ENCODE results near the gene COQ4. TPM values are rescaled to one million over a fixed set of nuclear protein-coding genes. Genes with fewer than 3 reads are reported as not detected.

Gene COQ4
- total RNA-seq, 1 donor from 2014 or later, result 17.2 TPM

- Histone ChIP-seq H3K36me3 (ENCODE audit: control insufficient read depth in 3 of 3, insufficient read depth in 3 of 3, low read length in 3 of 3) (peaks cover 6 to 8% (median 6%) of the 10 kb centered on the region in 3 donors), H3K27me3 (ENCODE audit: control insufficient read depth in 3 of 3, insufficient read depth in 3 of 3, low read length in 3 of 3) (no peaks in the 10 kb centered on the region), H3K4me3 (ENCODE audit: low read length in 3 of 3) (no peak overlapping the region), H3K4me1 (ENCODE audit: control insufficient read depth in 3 of 3, insufficient read depth in 3 of 3, low read length in 3 of 3) (no peaks in the 10 kb centered on the region), H3K9me3 (ENCODE audit: control insufficient read depth in 3 of 3, low read length in 3 of 3) (no peaks in the 10 kb centered on the region), H3K9ac (ENCODE audit: low read depth in 1 of 3, low read length in 3 of 3) (no peak overlapping the region), H3K27ac (ENCODE audit: low read depth, low read length) (no peak overlapping the region)
Measured at GRCh38 chr9:128304136-128304970, 18.3 kb upstream of the COQ4 start.

DNA sequence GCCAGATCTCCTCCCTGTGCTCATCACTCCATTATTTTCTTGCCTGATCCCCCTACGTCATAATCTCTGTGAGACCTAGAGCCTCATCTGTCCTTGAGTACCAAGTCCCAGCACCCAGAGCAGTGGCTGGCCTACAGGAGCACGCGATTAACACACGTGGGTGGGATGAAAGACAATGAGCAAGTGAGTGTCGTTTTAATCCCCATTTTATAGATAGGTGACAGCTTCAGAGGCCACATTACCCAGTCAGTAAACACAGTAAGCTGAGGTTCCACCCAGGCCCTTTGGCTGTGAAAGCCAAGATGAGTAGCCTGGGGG lies 17.7 kb upstream of the COQ4 start:
- H3K9ac ChIP-seq (ENCODE audit: low read depth in 1 of 3, low read length in 3 of 3), result no peak overlapping the region
- no peaks in the 10 kb centered on the region for H3K27me3 ChIP-seq (ENCODE audit: control insufficient read depth in 3 of 3, insufficient read depth in 3 of 3, low read length in 3 of 3)
- H3K4me1 ChIP-seq (ENCODE audit: control insufficient read depth in 3 of 3, insufficient read depth in 3 of 3, low read length in 3 of 3), result peaks cover 0 to 4% (median 4%) of the 10 kb centered on the region in 3 donors
- no peak overlapping the region for H3K4me3 ChIP-seq (ENCODE audit: low read length in 3 of 3)
- peaks cover 12 to 14% (median 12%) of the 10 kb centered on the region in 3 donors for H3K36me3 ChIP-seq (ENCODE audit: control insufficient read depth in 3 of 3, insufficient read depth in 3 of 3, low read length in 3 of 3)
- H3K27ac ChIP-seq (ENCODE audit: low read depth, low read length), result no peak overlapping the region
- no peaks in the 10 kb centered on the region for H3K9me3 ChIP-seq (ENCODE audit: control insufficient read depth in 3 of 3, low read length in 3 of 3)

GRCh38 chr9:128309551-128309950 lies 13.1 kb upstream of the COQ4 start:
- H3K36me3 ChIP-seq (ENCODE audit: control insufficient read depth in 3 of 3, insufficient read depth in 3 of 3, low read length in 3 of 3), result peaks cover 28 to 37% (median 31%) of the 10 kb centered on the region in 3 donors
- H3K4me3 ChIP-seq (ENCODE audit: low read length in 3 of 3), result no peak overlapping the region
- peak overlapping the region in 2 of 3 donors; percentile 33 to 40 for H3K9ac ChIP-seq (ENCODE audit: low read depth in 1 of 3, low read length in 3 of 3)
- peaks cover 4 to 15% (median 15%) of the 10 kb centered on the region in 3 donors for H3K4me1 ChIP-seq (ENCODE audit: control insufficient read depth in 3 of 3, insufficient read depth in 3 of 3, low read length in 3 of 3)
- no peak overlapping the region for H3K27ac ChIP-seq (ENCODE audit: low read depth, low read length)
- H3K9me3 ChIP-seq (ENCODE audit: control insufficient read depth in 3 of 3, low read length in 3 of 3), result no peaks in the 10 kb centered on the region
- H3K27me3 ChIP-seq (ENCODE audit: control insufficient read depth in 3 of 3, insufficient read depth in 3 of 3, low read length in 3 of 3), result no peaks in the 10 kb centered on the region

- Histone ChIP-seq H3K4me3 (ENCODE audit: low read length in 3 of 3) (no peak overlapping the region), H3K36me3 (ENCODE audit: control insufficient read depth in 3 of 3, insufficient read depth in 3 of 3, low read length in 3 of 3) (peaks cover 36 to 43% (median 39%) of the 10 kb centered on the region in 3 donors), H3K9me3 (ENCODE audit: control insufficient read depth in 3 of 3, low read length in 3 of 3) (no peaks in the 10 kb centered on the region), H3K4me1 (ENCODE audit: control insufficient read depth in 3 of 3, insufficient read depth in 3 of 3, low read length in 3 of 3) (peaks cover 4 to 15% (median 15%) of the 10 kb centered on the region in 3 donors), H3K9ac (ENCODE audit: low read depth in 1 of 3, low read length in 3 of 3) (peak overlapping the region in 2 of 3 donors; percentile 33 to 55), H3K27ac (ENCODE audit: low read depth, low read length) (peak overlapping the region; percentile 75), H3K27me3 (ENCODE audit: control insufficient read depth in 3 of 3, insufficient read depth in 3 of 3, low read length in 3 of 3) (no peaks in the 10 kb centered on the region)
Measured at GRCh38 chr9:128310461-128310860, 12.2 kb upstream of the COQ4 start.

GRCh38 chr9:128314697-128315096 lies 7.9 kb upstream of the COQ4 start:
- peaks cover 40 to 56% (median 52%) of the 10 kb centered on the region in 3 donors for H3K36me3 ChIP-seq (ENCODE audit: control insufficient read depth in 3 of 3, insufficient read depth in 3 of 3, low read length in 3 of 3)
- H3K27me3 ChIP-seq (ENCODE audit: control insufficient read depth in 3 of 3, insufficient read depth in 3 of 3, low read length in 3 of 3), result no peaks in the 10 kb centered on the region
- no peak overlapping the region for H3K27ac ChIP-seq (ENCODE audit: low read depth, low read length)
- H3K9me3 ChIP-seq (ENCODE audit: control insufficient read depth in 3 of 3, low read length in 3 of 3), result no peaks in the 10 kb centered on the region
- H3K9ac ChIP-seq (ENCODE audit: low read depth in 1 of 3, low read length in 3 of 3), result no peak overlapping the region
- peaks cover 4 to 14% (median 13%) of the 10 kb centered on the region in 3 donors for H3K4me1 ChIP-seq (ENCODE audit: control insufficient read depth in 3 of 3, insufficient read depth in 3 of 3, low read length in 3 of 3)
- no peak overlapping the region for H3K4me3 ChIP-seq (ENCODE audit: low read length in 3 of 3)

- H3K4me3 ChIP-seq (ENCODE audit: low read length in 3 of 3), result no peak overlapping the region
- H3K36me3 ChIP-seq (ENCODE audit: control insufficient read depth in 3 of 3, insufficient read depth in 3 of 3, low read length in 3 of 3), result peaks cover 30 to 41% (median 41%) of the 10 kb centered on the region in 3 donors
- H3K27me3 ChIP-seq (ENCODE audit: control insufficient read depth in 3 of 3, insufficient read depth in 3 of 3, low read length in 3 of 3), result no peaks in the 10 kb centered on the region
- H3K9ac ChIP-seq (ENCODE audit: low read depth in 1 of 3, low read length in 3 of 3), result no peak overlapping the region
- no peak overlapping the region for H3K27ac ChIP-seq (ENCODE audit: low read depth, low read length)
- peaks cover 4 to 5% (median 4%) of the 10 kb centered on the region in 3 donors for H3K4me1 ChIP-seq (ENCODE audit: control insufficient read depth in 3 of 3, insufficient read depth in 3 of 3, low read length in 3 of 3)
- H3K9me3 ChIP-seq (ENCODE audit: control insufficient read depth in 3 of 3, low read length in 3 of 3), result no peaks in the 10 kb centered on the region
Measured at GRCh38 chr9:128316421-128316820, 6.2 kb upstream of the COQ4 start.

GRCh38 chr9:128317629-128318028 lies 5.0 kb upstream of the COQ4 start:
- Histone ChIP-seq H3K9ac (ENCODE audit: low read depth in 1 of 3, low read length in 3 of 3) (no peak overlapping the region), H3K27me3 (ENCODE audit: control insufficient read depth in 3 of 3, insufficient read depth in 3 of 3, low read length in 3 of 3) (no peaks in the 10 kb centered on the region), H3K27ac (ENCODE audit: low read depth, low read length) (no peak overlapping the region), H3K36me3 (ENCODE audit: control insufficient read depth in 3 of 3, insufficient read depth in 3 of 3, low read length in 3 of 3) (peaks cover 31 to 41% (median 40%) of the 10 kb centered on the region in 3 donors), H3K9me3 (ENCODE audit: control insufficient read depth in 3 of 3, low read length in 3 of 3) (no peaks in the 10 kb centered on the region), H3K4me1 (ENCODE audit: control insufficient read depth in 3 of 3, insufficient read depth in 3 of 3, low read length in 3 of 3) (peaks cover 8 to 11% (median 10%) of the 10 kb centered on the region in 3 donors), H3K4me3 (ENCODE audit: low read length in 3 of 3) (no peak overlapping the region)

DNA sequence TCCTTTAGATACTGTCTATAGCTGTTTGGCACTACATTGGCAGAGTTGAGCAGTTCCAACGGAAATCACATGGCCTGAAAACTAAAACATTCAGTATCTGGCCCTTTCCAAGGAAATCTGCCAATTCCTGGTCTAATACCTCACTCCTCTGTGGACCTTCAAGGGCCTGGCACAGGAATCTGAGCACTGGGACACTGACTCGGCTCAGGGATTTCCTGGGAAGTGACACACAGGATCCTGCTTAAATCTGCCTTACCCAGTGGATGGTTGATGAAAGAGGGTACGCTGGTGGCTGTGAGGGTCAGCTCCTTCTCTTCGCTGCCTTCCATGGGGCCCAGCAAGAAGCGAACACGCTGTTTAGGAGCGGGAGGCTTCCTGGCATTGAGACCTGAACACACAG lies 1.3 kb upstream of the COQ4 start:
- Histone ChIP-seq H3K9ac (ENCODE audit: low read depth in 1 of 3, low read length in 3 of 3) (peak overlapping the region; percentile 3 to 99 (median 67)), H3K27me3 (ENCODE audit: control insufficient read depth in 3 of 3, insufficient read depth in 3 of 3, low read length in 3 of 3) (no peaks in the 10 kb centered on the region), H3K4me1 (ENCODE audit: control insufficient read depth in 3 of 3, insufficient read depth in 3 of 3, low read length in 3 of 3) (peaks cover 18 to 32% (median 23%) of the 10 kb centered on the region in 3 donors), H3K27ac (ENCODE audit: low read depth, low read length) (no peak overlapping the region), H3K9me3 (ENCODE audit: control insufficient read depth in 3 of 3, low read length in 3 of 3) (no peaks in the 10 kb centered on the region), H3K4me3 (ENCODE audit: low read length in 3 of 3) (peak overlapping the region; percentile 81 to 100 (median 100)), H3K36me3 (ENCODE audit: control insufficient read depth in 3 of 3, insufficient read depth in 3 of 3, low read length in 3 of 3) (peaks cover 28 to 39% (median 37%) of the 10 kb centered on the region in 3 donors)

DNA sequence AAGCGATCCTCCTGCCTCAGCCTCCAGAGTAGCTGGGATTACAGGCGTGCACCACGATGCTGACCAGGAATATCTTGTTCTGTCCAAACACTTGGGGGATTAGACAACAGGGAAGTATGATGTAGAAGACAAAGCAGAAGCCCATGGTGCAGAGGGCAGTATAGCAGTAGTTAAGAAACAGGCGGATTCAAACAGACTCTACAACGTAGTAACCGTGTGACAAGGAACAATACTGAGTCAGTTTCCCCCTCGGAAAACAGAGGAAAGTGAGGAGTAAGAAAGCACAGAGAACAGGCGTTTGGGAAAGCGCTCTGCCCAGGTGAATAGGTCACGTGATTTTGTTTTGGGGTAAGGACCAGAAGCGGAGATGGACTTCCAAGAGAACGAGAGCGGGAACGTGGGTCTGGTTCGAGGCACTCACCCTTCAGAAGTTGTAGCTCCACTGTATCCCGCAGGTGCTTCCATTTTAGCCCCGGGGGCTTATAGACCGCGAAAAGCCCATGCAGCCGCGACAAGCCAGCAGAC lies 698 bp upstream of the COQ4 start:
- peak overlapping the region; percentile 81 to 100 (median 100) for H3K4me3 ChIP-seq (ENCODE audit: low read length in 3 of 3)
- peaks cover 18 to 32% (median 23%) of the 10 kb centered on the region in 3 donors for H3K4me1 ChIP-seq (ENCODE audit: control insufficient read depth in 3 of 3, insufficient read depth in 3 of 3, low read length in 3 of 3)
- H3K9me3 ChIP-seq (ENCODE audit: control insufficient read depth in 3 of 3, low read length in 3 of 3), result no peaks in the 10 kb centered on the region
- peak overlapping the region; percentile 74 for H3K27ac ChIP-seq (ENCODE audit: low read depth, low read length)
- no peaks in the 10 kb centered on the region for H3K27me3 ChIP-seq (ENCODE audit: control insufficient read depth in 3 of 3, insufficient read depth in 3 of 3, low read length in 3 of 3)
- H3K9ac ChIP-seq (ENCODE audit: low read depth in 1 of 3, low read length in 3 of 3), result peak overlapping the region; percentile 67 to 99 (median 98)
- H3K36me3 ChIP-seq (ENCODE audit: control insufficient read depth in 3 of 3, insufficient read depth in 3 of 3, low read length in 3 of 3), result peaks cover 22 to 36% (median 33%) of the 10 kb centered on the region in 3 donors

DNA sequence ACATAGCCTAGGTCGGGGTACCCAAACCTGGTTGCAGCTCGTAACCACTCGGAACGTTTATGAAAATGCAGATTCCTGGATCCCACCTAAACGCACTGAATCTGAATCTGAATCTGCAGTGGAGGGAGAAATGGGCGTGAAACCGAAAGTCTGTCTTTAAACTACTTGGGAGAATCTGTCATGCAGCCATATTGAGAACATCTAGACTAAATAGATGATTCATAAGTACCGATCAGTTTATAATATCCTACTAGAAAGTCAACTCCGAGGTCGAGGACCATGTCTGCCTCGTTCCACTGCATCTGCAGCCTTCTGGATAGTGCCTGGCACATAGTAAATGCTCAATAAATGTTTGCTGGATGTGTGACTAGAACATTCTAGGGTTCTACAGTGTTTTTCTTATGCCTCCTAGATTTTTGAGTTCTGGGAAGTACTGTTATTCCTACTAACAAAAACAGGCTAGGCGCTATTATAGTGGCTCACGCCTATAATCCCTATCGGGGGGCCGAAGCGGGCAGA lies 632 bp downstream of the COQ4 start:
- peaks cover 20 to 35% (median 29%) of the 10 kb centered on the region in 3 donors for H3K36me3 ChIP-seq (ENCODE audit: control insufficient read depth in 3 of 3, insufficient read depth in 3 of 3, low read length in 3 of 3)
- H3K27ac ChIP-seq (ENCODE audit: low read depth, low read length), result peak overlapping the region; percentile 74
- H3K4me1 ChIP-seq (ENCODE audit: control insufficient read depth in 3 of 3, insufficient read depth in 3 of 3, low read length in 3 of 3), result peaks cover 18 to 32% (median 23%) of the 10 kb centered on the region in 3 donors

More for the DNA sequence above, 632 bp downstream of the COQ4 start:
- H3K9ac ChIP-seq (ENCODE audit: low read depth in 1 of 3, low read length in 3 of 3), result peak overlapping the region; percentile 67 to 99 (median 98)
- H3K27me3 ChIP-seq (ENCODE audit: control insufficient read depth in 3 of 3, insufficient read depth in 3 of 3, low read length in 3 of 3), result no peaks in the 10 kb centered on the region
- no peaks in the 10 kb centered on the region for H3K9me3 ChIP-seq (ENCODE audit: control insufficient read depth in 3 of 3, low read length in 3 of 3)
- H3K4me3 ChIP-seq (ENCODE audit: low read length in 3 of 3), result peak overlapping the region; percentile 81 to 100 (median 100)

Measured in skeletal muscle tissue (tissue), 4 donors.